GM23338 (cell line): ENCODE results near the gene ACSF2. TPM values are rescaled to one million over a fixed set of nuclear protein-coding genes. Genes with fewer than 3 reads are reported as not detected.

Experiments
- ATAC-seq: fragments of 200-7000 bp; cut with Tn5 transposase; 3 replicates; pipeline ENCODE4 v1.9.1; 2020
- DNase-seq: peaks from one replicate; pipeline ENCODE4 v3.0.0-alpha.2; 2015; ENCODE audit warnings: low spot score
- H2AFZ ChIP-seq: fragments of 200-600 bp; sonication (generic); 2 replicates; pipeline ENCODE4 v1.8.0; 2016; ENCODE audit warnings: antibody characterized with exemption, mild to moderate bottlenecking, moderate library complexity
- H3F3A ChIP-seq: fragments of 200-600 bp; sonication (generic); replicated peaks from 2 replicates; pipeline ENCODE4 v1.8.0; 2017; ENCODE audit warnings: antibody characterized with exemption, mixed run types, low read depth
- H3K27ac ChIP-seq: fragments of 200-600 bp; sonication (generic); 2 replicates; pipeline ENCODE4 v1.6.1; 2016; ENCODE audit warnings: low read depth
- H3K27me3 ChIP-seq: fragments of 200-600 bp; sonication (generic); 2 replicates; pipeline ENCODE4 v1.8.0; 2016; ENCODE audit warnings: mild to moderate bottlenecking, mixed run types, moderate library complexity; ENCODE audit not compliant: insufficient read depth
- H3K36me3 ChIP-seq: fragments of 200-600 bp; sonication (generic); 2 replicates; pipeline ENCODE4 v1.8.0; 2016; ENCODE audit warnings: mild to moderate bottlenecking; ENCODE audit not compliant: insufficient read depth
- H3K4me1 ChIP-seq: fragments of 200-600 bp; sonication (generic); 2 replicates; pipeline ENCODE4 v1.8.0; 2016; ENCODE audit warnings: mild to moderate bottlenecking, moderate library complexity; ENCODE audit not compliant: insufficient read depth
- H3K4me2 ChIP-seq: fragments of 200-600 bp; sonication (generic); 2 replicates; pipeline ENCODE4 v1.7.1; 2017; ENCODE audit warnings: mixed run types
- H3K4me3 ChIP-seq: fragments of 200-600 bp; sonication (generic); 2 replicates; pipeline ENCODE4 v1.6.1; 2016; ENCODE audit warnings: mixed run types
- H3K79me2 ChIP-seq: fragments of 200-600 bp; sonication (generic); replicated peaks from 2 replicates; pipeline ENCODE4 v1.8.0; 2017; ENCODE audit warnings: mild to moderate bottlenecking; ENCODE audit not compliant: insufficient read depth
- H3K9me2 ChIP-seq: fragments of 200-600 bp; sonication (generic); 2 replicates; pipeline ENCODE4 v1.8.0; 2017; ENCODE audit not compliant: insufficient read depth
- H4K20me1 ChIP-seq: fragments of 200-600 bp; sonication (generic); replicated peaks from 2 replicates; pipeline ENCODE4 v1.8.0; 2017; ENCODE audit warnings: mild to moderate bottlenecking; ENCODE audit not compliant: insufficient read depth
- H3K27ac Mint-ChIP-seq: 2 replicates; pipeline ENCODE4 v1.8.0; 2020; ENCODE audit warnings: inconsistent platforms, mild to moderate bottlenecking, moderate library complexity, mixed read lengths
- H3K27me3 Mint-ChIP-seq: 3 replicates; pipeline ENCODE4 v1.8.0; 2022; ENCODE audit warnings: low read depth, mild to moderate bottlenecking, moderate library complexity, mixed read lengths, inconsistent platforms; ENCODE audit not compliant: insufficient read depth, poor library complexity
- H3K36me3 Mint-ChIP-seq: 3 replicates; pipeline ENCODE4 v1.8.0; 2021; ENCODE audit warnings: low read depth, mild to moderate bottlenecking, inconsistent platforms, moderate library complexity, mixed read lengths
- H3K4me1 Mint-ChIP-seq: 3 replicates; pipeline ENCODE4 v1.8.0; 2020; ENCODE audit warnings: mild to moderate bottlenecking, inconsistent platforms, mixed read lengths
- H3K4me3 Mint-ChIP-seq: 3 replicates; pipeline ENCODE4 v1.8.0; 2021; ENCODE audit warnings: moderate library complexity, mild to moderate bottlenecking, inconsistent platforms, mixed read lengths
- H3K9me3 Mint-ChIP-seq: 3 replicates; pipeline ENCODE4 v1.8.0; 2020; ENCODE audit warnings: moderate library complexity, mild to moderate bottlenecking, inconsistent platforms, mixed read lengths
- CREB1 ChIP-seq: fragments of 250-450 bp; sonication (Bioruptor Pico); IDR thresholded peaks from 2 replicates; pipeline ENCODE4 v1.5.0; 2020; ENCODE audit warnings: low read depth, mild to moderate bottlenecking, moderate library complexity
- EZH2 ChIP-seq: fragments of 200-600 bp; sonication (generic); IDR thresholded peaks from one replicate; pipeline ENCODE4 v1.8.0; 2017; ENCODE audit warnings: antibody characterized with exemption, mild to moderate bottlenecking, low read depth; ENCODE audit not compliant: unreplicated experiment
- EZH2phosphoT487 ChIP-seq: fragments of 200-600 bp; sonication (generic); IDR thresholded peaks from one replicate; pipeline ENCODE4 v1.8.1; 2018; ENCODE audit warnings: antibody characterized with exemption; ENCODE audit not compliant: unreplicated experiment
- JUNB ChIP-seq: IDR thresholded peaks from one replicate; pipeline ENCODE4 v1.6.1; 2016; ENCODE audit warnings: antibody characterized with exemption; ENCODE audit not compliant: unreplicated experiment
- NANOG ChIP-seq: IDR thresholded peaks from 2 replicates; pipeline ENCODE4 v1.6.1; 2016; ENCODE audit warnings: antibody characterized with exemption, borderline replicate concordance
- POLR2AphosphoS5 ChIP-seq: IDR thresholded peaks from 2 replicates; pipeline ENCODE4 v1.6.1; 2016; ENCODE audit warnings: antibody characterized with exemption, low read depth
- STAT1 ChIP-seq: IDR thresholded peaks from one replicate; pipeline ENCODE4 v1.6.1; 2016; ENCODE audit warnings: antibody characterized with exemption; ENCODE audit not compliant: unreplicated experiment
- ZNF114 ChIP-seq: fragments of 250-450 bp; sonication (Bioruptor Pico); IDR thresholded peaks from 2 replicates; pipeline ENCODE4 v1.5.0; 2020; ENCODE audit warnings: mild to moderate bottlenecking, moderate library complexity
- ZNF331 ChIP-seq: fragments of 250-450 bp; sonication (Bioruptor Pico); IDR thresholded peaks from 2 replicates; pipeline ENCODE4 v1.5.0; 2020; ENCODE audit warnings: low read depth, mild to moderate bottlenecking, moderate library complexity
- polyA plus RNA-seq: library from polyadenylated mRNA; unstranded; fragments of >200 nt; fragmentation: Nextera tagmentation; extraction: Ambion mirVana; gene quantifications from 2 replicates; pipeline ENCODE4 v1.2.1, GENCODE V29; 2016
- total RNA-seq: library from RNA; depleted of rRNA; stranded (reverse); fragments of >200 nt; shearing (Covaris generic); gene quantifications from 2 replicates; pipeline ENCODE4 v1.2.3, GENCODE V29; 2014
- TF ChIP-seq, protein P1 (sequence below), 2 experiments: fragments of 200-600 bp in 1 of 2; sonication (generic) in 1 of 2; conservative IDR thresholded peaks; 2 replicates each; pipeline versions ENCODE4 v1.5.1 to v1.6.1; 2016 to 2017; ENCODE audit warnings: antibody characterized with exemption in 2 of 2, low read depth in 2 of 2, mild to moderate bottlenecking in 2 of 2, moderate library complexity in 1 of 2
- TF ChIP-seq, protein P2 (sequence below): IDR thresholded peaks from one replicate; pipeline ENCODE4 v1.6.1; 2018; ENCODE audit warnings: antibody characterized with exemption; ENCODE audit not compliant: unreplicated experiment
- TF ChIP-seq, protein P3 (sequence below): IDR thresholded peaks from 2 replicates; pipeline ENCODE4 v1.6.1; 2016; ENCODE audit warnings: antibody characterized with exemption

ACSF2 gene
- total and polyA plus RNA-seq, 2 experiments from 2014 or later = 6.9 to 12.4 TPM

DNA sequence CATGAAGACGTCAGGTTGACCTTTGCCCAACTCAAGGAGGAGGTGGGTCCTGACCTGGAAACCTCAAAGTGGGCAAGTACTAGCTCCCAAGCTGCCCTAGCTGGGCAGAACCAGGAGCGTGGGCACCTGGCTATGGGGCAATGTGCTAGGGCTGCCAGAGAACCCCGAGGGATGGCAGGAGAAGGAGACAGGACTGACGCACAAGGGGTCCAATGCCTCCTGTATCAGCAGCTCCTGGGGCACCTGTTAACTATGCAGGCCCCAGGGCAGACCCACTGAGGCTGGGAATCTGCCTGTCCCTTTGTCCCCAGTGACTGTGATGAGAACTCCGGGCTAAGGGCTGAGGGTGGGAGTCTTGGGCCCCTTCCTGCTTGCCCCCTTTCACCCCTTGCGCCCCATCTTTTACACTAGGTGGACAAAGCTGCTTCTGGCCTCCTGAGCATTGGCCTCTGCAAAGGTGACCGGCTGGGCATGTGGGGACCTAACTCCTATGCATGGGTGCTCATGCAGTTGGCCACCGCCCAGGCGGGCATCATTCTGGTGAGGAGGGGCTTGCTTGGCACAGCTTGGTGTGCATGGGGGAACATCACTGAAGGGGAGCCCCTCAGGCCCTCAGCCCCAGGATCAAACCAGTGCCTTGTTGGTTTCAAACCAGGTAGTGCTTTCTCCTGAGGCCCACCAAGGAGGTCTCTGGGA, 35.0 kb downstream of the ACSF2 start (continued):
- TF ChIP-seq, protein P1, sequence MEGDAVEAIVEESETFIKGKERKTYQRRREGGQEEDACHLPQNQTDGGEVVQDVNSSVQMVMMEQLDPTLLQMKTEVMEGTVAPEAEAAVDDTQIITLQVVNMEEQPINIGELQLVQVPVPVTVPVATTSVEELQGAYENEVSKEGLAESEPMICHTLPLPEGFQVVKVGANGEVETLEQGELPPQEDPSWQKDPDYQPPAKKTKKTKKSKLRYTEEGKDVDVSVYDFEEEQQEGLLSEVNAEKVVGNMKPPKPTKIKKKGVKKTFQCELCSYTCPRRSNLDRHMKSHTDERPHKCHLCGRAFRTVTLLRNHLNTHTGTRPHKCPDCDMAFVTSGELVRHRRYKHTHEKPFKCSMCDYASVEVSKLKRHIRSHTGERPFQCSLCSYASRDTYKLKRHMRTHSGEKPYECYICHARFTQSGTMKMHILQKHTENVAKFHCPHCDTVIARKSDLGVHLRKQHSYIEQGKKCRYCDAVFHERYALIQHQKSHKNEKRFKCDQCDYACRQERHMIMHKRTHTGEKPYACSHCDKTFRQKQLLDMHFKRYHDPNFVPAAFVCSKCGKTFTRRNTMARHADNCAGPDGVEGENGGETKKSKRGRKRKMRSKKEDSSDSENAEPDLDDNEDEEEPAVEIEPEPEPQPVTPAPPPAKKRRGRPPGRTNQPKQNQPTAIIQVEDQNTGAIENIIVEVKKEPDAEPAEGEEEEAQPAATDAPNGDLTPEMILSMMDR (conservative IDR thresholded peaks at IDR 0.05; ENCODE audit: low read depth in 2 of 2) = no peak

DNA sequence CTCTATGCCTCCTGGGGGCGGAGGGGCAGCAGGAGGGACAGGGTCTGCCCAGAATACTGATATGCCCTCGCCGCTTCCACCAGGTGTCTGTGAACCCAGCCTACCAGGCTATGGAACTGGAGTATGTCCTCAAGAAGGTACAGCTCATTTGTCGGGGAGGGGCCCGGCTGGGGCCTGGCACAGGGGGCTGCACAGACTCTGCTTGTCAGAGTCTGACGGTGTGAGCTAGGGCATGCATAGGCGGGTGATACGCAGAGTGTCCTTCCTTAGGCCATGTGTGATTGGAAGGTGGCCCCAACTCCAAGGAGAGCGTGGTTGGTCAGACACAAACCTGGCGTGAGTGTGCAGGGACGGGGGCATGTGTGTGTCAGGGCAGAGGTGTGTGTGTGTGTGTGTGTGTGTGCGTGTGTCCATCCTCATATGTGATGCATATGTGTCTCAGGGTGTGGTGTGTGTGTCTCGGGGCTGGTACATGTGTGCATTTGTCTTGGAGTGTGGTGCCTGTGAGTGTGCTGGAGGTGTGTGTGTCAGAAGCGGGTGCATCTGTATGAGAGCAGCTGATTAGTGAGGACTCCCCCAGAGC, 35.6 kb downstream of the ACSF2 start:
- no peak overlapping the region for H3K4me3 Mint-ChIP-seq
- H3K4me2 ChIP-seq = no peak overlapping the region
- H3F3A ChIP-seq = no peaks in the 10 kb centered on the region
- peaks cover 2% of the 10 kb centered on the region for H3K27me3 Mint-ChIP-seq
- H3K4me3 ChIP-seq = no peak overlapping the region
- H3K9me2 ChIP-seq = no peaks in the 10 kb centered on the region
- H3K27me3 ChIP-seq = no peaks in the 10 kb centered on the region
- no peak overlapping the region for H3K27ac Mint-ChIP-seq
- H3K4me1 Mint-ChIP-seq = no peaks in the 10 kb centered on the region
- H3K4me1 ChIP-seq = no peaks in the 10 kb centered on the region
- ATAC-seq (no peak), DNase-seq (no peak)
- H4K20me1 ChIP-seq = no peaks in the 10 kb centered on the region
- TF ChIP-seq ZNF114 (CRISPR knock-in tag) (no peak), STAT1 (no peak), CREB1 (CRISPR knock-in tag) (no peak), POLR2AphosphoS5 (no peak), ZNF331 (CRISPR knock-in tag) (no peak), EZH2phosphoT487 (no peak), JUNB (no peak)
- no peaks in the 10 kb centered on the region for H3K79me2 ChIP-seq
- H3K27ac ChIP-seq = no peak overlapping the region
- no peaks in the 10 kb centered on the region for H3K36me3 ChIP-seq
- no peak overlapping the region for H2AFZ ChIP-seq
- no peaks in the 10 kb centered on the region; the same call in 2 of the 3 replicates for H3K36me3 Mint-ChIP-seq
- H3K9me3 Mint-ChIP-seq = no peaks in the 10 kb centered on the region; the same call in 2 of the 3 replicates

DNA sequence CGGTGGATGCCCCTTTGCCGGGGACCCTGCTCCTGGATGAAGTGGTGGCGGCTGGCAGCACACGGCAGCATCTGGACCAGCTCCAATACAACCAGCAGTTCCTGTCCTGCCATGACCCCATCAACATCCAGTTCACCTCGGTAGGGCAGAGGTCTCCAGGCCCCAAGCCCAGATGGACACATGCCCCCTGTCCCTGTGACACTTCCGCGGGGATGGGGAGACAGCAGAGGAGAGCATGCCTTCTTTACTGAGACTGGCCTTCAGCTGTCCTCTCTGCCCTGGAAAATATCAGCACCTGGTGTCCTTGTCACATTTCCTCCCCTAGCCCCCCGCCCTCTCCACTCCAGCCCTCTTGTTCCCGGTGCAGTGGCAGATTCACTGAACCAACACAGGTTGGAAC, 36.4 kb downstream of the ACSF2 start:
- peaks cover 10% of the 10 kb centered on the region for H3K27me3 Mint-ChIP-seq
- H3K36me3 ChIP-seq = no peaks in the 10 kb centered on the region
- H3K9me3 Mint-ChIP-seq = no peaks in the 10 kb centered on the region; the same call in 2 of the 3 replicates
- no peak for ATAC-seq
- no peaks in the 10 kb centered on the region for H3K79me2 ChIP-seq
- peaks cover 6% of the 10 kb centered on the region for H3K27me3 ChIP-seq
- 0 out of 2 replicates have a peak, but pooled peaks cover 2% of the 10 kb centered on the region for H3K4me1 ChIP-seq
- H3K27ac Mint-ChIP-seq = no peak overlapping the region
- H3F3A ChIP-seq = no peaks in the 10 kb centered on the region
- peaks cover 6% of the 10 kb centered on the region; the same call in 2 of the 3 replicates for H3K4me1 Mint-ChIP-seq
- no peaks in the 10 kb centered on the region; the same call in 2 of the 3 replicates for H3K36me3 Mint-ChIP-seq
- H2AFZ ChIP-seq = no peak overlapping the region
- no peak for DNase-seq
- no peaks in the 10 kb centered on the region for H3K9me2 ChIP-seq
- no peak overlapping the region for H3K4me3 Mint-ChIP-seq
- H3K4me3 ChIP-seq = no peak overlapping the region
- no peak overlapping the region for H3K27ac ChIP-seq
- no peak overlapping the region for H3K4me2 ChIP-seq
- H4K20me1 ChIP-seq = no peaks in the 10 kb centered on the region
- TF ChIP-seq CREB1 (CRISPR knock-in tag) (no peak), POLR2AphosphoS5 (no peak), JUNB (no peak), NANOG (no peak), STAT1 (no peak), ZNF331 (CRISPR knock-in tag) (no peak), EZH2phosphoT487 (no peak), EZH2 (no peak)
- TF ChIP-seq, protein P2, sequence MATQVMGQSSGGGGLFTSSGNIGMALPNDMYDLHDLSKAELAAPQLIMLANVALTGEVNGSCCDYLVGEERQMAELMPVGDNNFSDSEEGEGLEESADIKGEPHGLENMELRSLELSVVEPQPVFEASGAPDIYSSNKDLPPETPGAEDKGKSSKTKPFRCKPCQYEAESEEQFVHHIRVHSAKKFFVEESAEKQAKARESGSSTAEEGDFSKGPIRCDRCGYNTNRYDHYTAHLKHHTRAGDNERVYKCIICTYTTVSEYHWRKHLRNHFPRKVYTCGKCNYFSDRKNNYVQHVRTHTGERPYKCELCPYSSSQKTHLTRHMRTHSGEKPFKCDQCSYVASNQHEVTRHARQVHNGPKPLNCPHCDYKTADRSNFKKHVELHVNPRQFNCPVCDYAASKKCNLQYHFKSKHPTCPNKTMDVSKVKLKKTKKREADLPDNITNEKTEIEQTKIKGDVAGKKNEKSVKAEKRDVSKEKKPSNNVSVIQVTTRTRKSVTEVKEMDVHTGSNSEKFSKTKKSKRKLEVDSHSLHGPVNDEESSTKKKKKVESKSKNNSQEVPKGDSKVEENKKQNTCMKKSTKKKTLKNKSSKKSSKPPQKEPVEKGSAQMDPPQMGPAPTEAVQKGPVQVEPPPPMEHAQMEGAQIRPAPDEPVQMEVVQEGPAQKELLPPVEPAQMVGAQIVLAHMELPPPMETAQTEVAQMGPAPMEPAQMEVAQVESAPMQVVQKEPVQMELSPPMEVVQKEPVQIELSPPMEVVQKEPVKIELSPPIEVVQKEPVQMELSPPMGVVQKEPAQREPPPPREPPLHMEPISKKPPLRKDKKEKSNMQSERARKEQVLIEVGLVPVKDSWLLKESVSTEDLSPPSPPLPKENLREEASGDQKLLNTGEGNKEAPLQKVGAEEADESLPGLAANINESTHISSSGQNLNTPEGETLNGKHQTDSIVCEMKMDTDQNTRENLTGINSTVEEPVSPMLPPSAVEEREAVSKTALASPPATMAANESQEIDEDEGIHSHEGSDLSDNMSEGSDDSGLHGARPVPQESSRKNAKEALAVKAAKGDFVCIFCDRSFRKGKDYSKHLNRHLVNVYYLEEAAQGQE = no peak
- TF ChIP-seq, protein P3, sequence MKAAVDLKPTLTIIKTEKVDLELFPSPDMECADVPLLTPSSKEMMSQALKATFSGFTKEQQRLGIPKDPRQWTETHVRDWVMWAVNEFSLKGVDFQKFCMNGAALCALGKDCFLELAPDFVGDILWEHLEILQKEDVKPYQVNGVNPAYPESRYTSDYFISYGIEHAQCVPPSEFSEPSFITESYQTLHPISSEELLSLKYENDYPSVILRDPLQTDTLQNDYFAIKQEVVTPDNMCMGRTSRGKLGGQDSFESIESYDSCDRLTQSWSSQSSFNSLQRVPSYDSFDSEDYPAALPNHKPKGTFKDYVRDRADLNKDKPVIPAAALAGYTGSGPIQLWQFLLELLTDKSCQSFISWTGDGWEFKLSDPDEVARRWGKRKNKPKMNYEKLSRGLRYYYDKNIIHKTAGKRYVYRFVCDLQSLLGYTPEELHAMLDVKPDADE = no peak
- TF ChIP-seq, protein P1 (conservative IDR thresholded peaks at IDR 0.05; ENCODE audit: low read depth in 2 of 2) = no peak
